GM12878 (cell line): Measurements from ENCODE around the gene SMARCC2. TPM values are rescaled to one million over a fixed set of nuclear protein-coding genes. Genes with fewer than 3 reads are reported as not detected.

Experiments used
- polyA plus RNA-seq, 11 experiments: library from polyadenylated mRNA; depleted of rRNA in 4 of 11; unstranded in 6 of 11; stranded (reverse) in 5 of 11; fragments of >200 nt; fragmentation: Nextera tagmentation in 4 of 11; fragmentation: Illumina TruSeq in 1 of 11; extraction: Ambion mirVana in 4 of 11; extraction: Trizol in 1 of 11; gene quantifications; 1 replicate in 1 of 11; 2 replicates in 10 of 11; pipeline versions ENCODE4 v1.2.1 to v1.2.3, GENCODE V29; 2011 to 2016; ENCODE audit warnings: inconsistent platforms in 2 of 11, missing spikeins in 2 of 11, low read depth in 1 of 11
- total RNA-seq, 4 experiments: library from RNA; depleted of rRNA in 3 of 4; stranded (reverse); fragments of >200 nt in 3 of 4; fragmentation: Illumina TruSeq in 1 of 4; extraction: Trizol in 1 of 4; gene quantifications; 2 replicates each; pipeline versions ENCODE4 v1.2.1 to v1.2.3, GENCODE V29; 2013 to 2021

SMARCC2 gene
- total and polyA plus RNA-seq, 10 of the 15 experiments (the other 5 are each of a cell fraction or from before 2014, with no cell fraction given), result 13.6 to 71.2 (median 42.3) TPM

Other genes with a start within 250 kb of the SMARCC2 start
Only the 7 nearest of the 24 such genes appear.
- gene ESYT1, start 61.2 kb downstream of the SMARCC2 start, total RNA-seq (2014; rRNA removed), result 86.6 and 105 TPM in 2 replicates
- gene ESYT1, start 61.2 kb downstream of the SMARCC2 start, total RNA-seq (2014; rRNA removed; fragmentation: Illumina TruSeq; extraction: Trizol), result 47.5 and 49.9 TPM in 2 replicates
- gene ESYT1, start 61.2 kb downstream of the SMARCC2 start, total RNA-seq (2021), result 84.1 and 92.9 TPM in 2 replicates
- 35.8 and 84.4 TPM in 2 replicates for gene ESYT1, start 61.2 kb downstream of the SMARCC2 start, polyA plus RNA-seq (2011; rRNA removed)
- gene ESYT1, start 61.2 kb downstream of the SMARCC2 start, polyA plus RNA-seq (2014; fragmentation: Illumina TruSeq; extraction: Trizol), result 61.3 and 120 TPM in 2 replicates
- gene ESYT1, start 61.2 kb downstream of the SMARCC2 start, polyA plus RNA-seq (2014; fragmentation: Nextera tagmentation; extraction: Ambion mirVana), result 10 to 100 TPM; 55.6 to 57.9 TPM
- gene ESYT1, start 61.2 kb downstream of the SMARCC2 start, polyA plus RNA-seq (2014; rRNA removed), result 58.2 and 70.6 TPM in 2 replicates
- 10 to 100 TPM; 89.7 to 96.6 TPM for gene ESYT1, start 61.2 kb downstream of the SMARCC2 start, polyA plus RNA-seq (2016; fragmentation: Nextera tagmentation; extraction: Ambion mirVana)
- 79.1 and 83.8 TPM in 2 replicates for gene MYL6B, start 36.9 kb downstream of the SMARCC2 start, total RNA-seq (2014; rRNA removed)
- 100 and 119 TPM in 2 replicates for gene MYL6B, start 36.9 kb downstream of the SMARCC2 start, total RNA-seq (2014; rRNA removed; fragmentation: Illumina TruSeq; extraction: Trizol)
- gene MYL6B, start 36.9 kb downstream of the SMARCC2 start, total RNA-seq (2021), result 110 and 117 TPM in 2 replicates
- 62.6 and 88.4 TPM in 2 replicates for gene MYL6B, start 36.9 kb downstream of the SMARCC2 start, polyA plus RNA-seq (2011; rRNA removed)
- gene MYL6B, start 36.9 kb downstream of the SMARCC2 start, polyA plus RNA-seq (2014; fragmentation: Illumina TruSeq; extraction: Trizol), result 24.0 and 75.5 TPM in 2 replicates
- 100 to 1,000 TPM; 117 to 153 TPM for gene MYL6B, start 36.9 kb downstream of the SMARCC2 start, polyA plus RNA-seq (2014; fragmentation: Nextera tagmentation; extraction: Ambion mirVana)
- 108 and 118 TPM in 2 replicates for gene MYL6B, start 36.9 kb downstream of the SMARCC2 start, polyA plus RNA-seq (2014; rRNA removed)
- gene MYL6B, start 36.9 kb downstream of the SMARCC2 start, polyA plus RNA-seq (2016; fragmentation: Nextera tagmentation; extraction: Ambion mirVana), result 100 to 1,000 TPM; 109 to 131 TPM
- 1,128 and 1,250 TPM in 2 replicates for gene MYL6, start 31.1 kb downstream of the SMARCC2 start, total RNA-seq (2014; rRNA removed)
- gene MYL6, start 31.1 kb downstream of the SMARCC2 start, total RNA-seq (2014; rRNA removed; fragmentation: Illumina TruSeq; extraction: Trizol), result 1,571 and 1,613 TPM in 2 replicates
- 1,000 and 1,003 TPM in 2 replicates for gene MYL6, start 31.1 kb downstream of the SMARCC2 start, total RNA-seq (2021)
- 2,085 and 2,088 TPM in 2 replicates for gene MYL6, start 31.1 kb downstream of the SMARCC2 start, polyA plus RNA-seq (2011; rRNA removed)
- gene MYL6, start 31.1 kb downstream of the SMARCC2 start, polyA plus RNA-seq (2014; fragmentation: Illumina TruSeq; extraction: Trizol), result 1,228 and 1,402 TPM in 2 replicates
- 1,000 to 10,000 TPM; 3,206 to 4,116 TPM for gene MYL6, start 31.1 kb downstream of the SMARCC2 start, polyA plus RNA-seq (2014; fragmentation: Nextera tagmentation; extraction: Ambion mirVana)
- 1,169 and 1,187 TPM in 2 replicates for gene MYL6, start 31.1 kb downstream of the SMARCC2 start, polyA plus RNA-seq (2014; rRNA removed)
- gene MYL6, start 31.1 kb downstream of the SMARCC2 start, polyA plus RNA-seq (2016; fragmentation: Nextera tagmentation; extraction: Ambion mirVana), result 1,000 to 10,000 TPM; 2,172 to 2,412 TPM
- gene RNF41, start 32.4 kb upstream of the SMARCC2 start, total RNA-seq (2014; rRNA removed), result 38.0 and 44.8 TPM in 2 replicates
- gene RNF41, start 32.4 kb upstream of the SMARCC2 start, total RNA-seq (2014; rRNA removed; fragmentation: Illumina TruSeq; extraction: Trizol), result 28.8 and 30.1 TPM in 2 replicates
- 29.9 and 31.0 TPM in 2 replicates for gene RNF41, start 32.4 kb upstream of the SMARCC2 start, total RNA-seq (2021)
- 30.9 and 47.8 TPM in 2 replicates for gene RNF41, start 32.4 kb upstream of the SMARCC2 start, polyA plus RNA-seq (2011; rRNA removed)
- 27.6 and 33.2 TPM in 2 replicates for gene RNF41, start 32.4 kb upstream of the SMARCC2 start, polyA plus RNA-seq (2014; fragmentation: Illumina TruSeq; extraction: Trizol)
- 10 to 100 TPM; 11.1 to 24.5 TPM for gene RNF41, start 32.4 kb upstream of the SMARCC2 start, polyA plus RNA-seq (2014; fragmentation: Nextera tagmentation; extraction: Ambion mirVana)
- 38.2 and 39.2 TPM in 2 replicates for gene RNF41, start 32.4 kb upstream of the SMARCC2 start, polyA plus RNA-seq (2014; rRNA removed)
- 10 to 100 TPM; 22.3 to 23.9 TPM for gene RNF41, start 32.4 kb upstream of the SMARCC2 start, polyA plus RNA-seq (2016; fragmentation: Nextera tagmentation; extraction: Ambion mirVana)
- gene NABP2, start 34.9 kb upstream of the SMARCC2 start, total RNA-seq (2014; rRNA removed), result 63.6 and 65.6 TPM in 2 replicates
- 54.1 and 58.2 TPM in 2 replicates for gene NABP2, start 34.9 kb upstream of the SMARCC2 start, total RNA-seq (2014; rRNA removed; fragmentation: Illumina TruSeq; extraction: Trizol)
- 45.8 and 51.3 TPM in 2 replicates for gene NABP2, start 34.9 kb upstream of the SMARCC2 start, total RNA-seq (2021)
- 66.2 and 82.2 TPM in 2 replicates for gene NABP2, start 34.9 kb upstream of the SMARCC2 start, polyA plus RNA-seq (2011; rRNA removed)
- 39.3 and 53.8 TPM in 2 replicates for gene NABP2, start 34.9 kb upstream of the SMARCC2 start, polyA plus RNA-seq (2014; fragmentation: Illumina TruSeq; extraction: Trizol)
- gene NABP2, start 34.9 kb upstream of the SMARCC2 start, polyA plus RNA-seq (2014; fragmentation: Nextera tagmentation; extraction: Ambion mirVana), result 10 to 100 TPM; 20.7 to 29.5 TPM
- 76.4 and 81.7 TPM in 2 replicates for gene NABP2, start 34.9 kb upstream of the SMARCC2 start, polyA plus RNA-seq (2014; rRNA removed)
- 10 to 100 TPM; 90.9 to 97.9 TPM for gene NABP2, start 34.9 kb upstream of the SMARCC2 start, polyA plus RNA-seq (2016; fragmentation: Nextera tagmentation; extraction: Ambion mirVana)
- not detected in 2 replicates for gene SLC39A5, start 40.6 kb upstream of the SMARCC2 start, total RNA-seq (2014; rRNA removed)
- gene SLC39A5, start 40.6 kb upstream of the SMARCC2 start, total RNA-seq (2014; rRNA removed; fragmentation: Illumina TruSeq; extraction: Trizol), result not detected in 2 replicates
- 0.29 and 0.56 TPM in 2 replicates for gene SLC39A5, start 40.6 kb upstream of the SMARCC2 start, total RNA-seq (2021)
- gene SLC39A5, start 40.6 kb upstream of the SMARCC2 start, polyA plus RNA-seq (2011; rRNA removed), result 0.15 TPM in 1 of 2 replicates, not detected in the other
- gene SLC39A5, start 40.6 kb upstream of the SMARCC2 start, polyA plus RNA-seq (2014; fragmentation: Illumina TruSeq; extraction: Trizol), result 0.15 TPM in 1 of 2 replicates, not detected in the other
- gene SLC39A5, start 40.6 kb upstream of the SMARCC2 start, polyA plus RNA-seq (2014; fragmentation: Nextera tagmentation; extraction: Ambion mirVana), result not detected
- 0.13 TPM in 1 of 2 replicates, not detected in the other for gene SLC39A5, start 40.6 kb upstream of the SMARCC2 start, polyA plus RNA-seq (2014; rRNA removed)
- gene SLC39A5, start 40.6 kb upstream of the SMARCC2 start, polyA plus RNA-seq (2016; fragmentation: Nextera tagmentation; extraction: Ambion mirVana), result not detected
- 7.9 and 8.1 TPM in 2 replicates for gene ANKRD52, start 68.9 kb upstream of the SMARCC2 start, total RNA-seq (2014; rRNA removed)
- gene ANKRD52, start 68.9 kb upstream of the SMARCC2 start, total RNA-seq (2014; rRNA removed; fragmentation: Illumina TruSeq; extraction: Trizol), result 6.3 and 7.5 TPM in 2 replicates
- 49.7 and 52.3 TPM in 2 replicates for gene ANKRD52, start 68.9 kb upstream of the SMARCC2 start, total RNA-seq (2021)
- 4.7 and 11.7 TPM in 2 replicates for gene ANKRD52, start 68.9 kb upstream of the SMARCC2 start, polyA plus RNA-seq (2011; rRNA removed)
- 17.7 and 24.0 TPM in 2 replicates for gene ANKRD52, start 68.9 kb upstream of the SMARCC2 start, polyA plus RNA-seq (2014; fragmentation: Illumina TruSeq; extraction: Trizol)
- 1 to 10 TPM in 1 of 2 experiments, under 1 TPM in 1; 0.90 to 1.2 TPM for gene ANKRD52, start 68.9 kb upstream of the SMARCC2 start, polyA plus RNA-seq (2014; fragmentation: Nextera tagmentation; extraction: Ambion mirVana)
- 20.6 and 23.9 TPM in 2 replicates for gene ANKRD52, start 68.9 kb upstream of the SMARCC2 start, polyA plus RNA-seq (2014; rRNA removed)
- 10 to 100 TPM; 50.6 to 55.3 TPM for gene ANKRD52, start 68.9 kb upstream of the SMARCC2 start, polyA plus RNA-seq (2016; fragmentation: Nextera tagmentation; extraction: Ambion mirVana)